Stimulated activated CD8-positive, alpha-beta memory T cell treated with anti-CD3 and anti-CD28 coated beads, Interleukin-15, amount 100 ng/mL, for 48 hours (primary cell): ENCODE data around the gene KAT14.
"Not testable (repeated sequence)": the region's sequence is repeated elsewhere in the genome, so short reads cannot be mapped to it uniquely, and the experiment has no call there.

Experiments
- DNase-seq, 2 donors: peaks; one replicate each; pipeline ENCODE4 v3.0.0-alpha.2; 2020; ENCODE audit warnings: low read depth in 2 of 2

Gene KAT14, protein sequence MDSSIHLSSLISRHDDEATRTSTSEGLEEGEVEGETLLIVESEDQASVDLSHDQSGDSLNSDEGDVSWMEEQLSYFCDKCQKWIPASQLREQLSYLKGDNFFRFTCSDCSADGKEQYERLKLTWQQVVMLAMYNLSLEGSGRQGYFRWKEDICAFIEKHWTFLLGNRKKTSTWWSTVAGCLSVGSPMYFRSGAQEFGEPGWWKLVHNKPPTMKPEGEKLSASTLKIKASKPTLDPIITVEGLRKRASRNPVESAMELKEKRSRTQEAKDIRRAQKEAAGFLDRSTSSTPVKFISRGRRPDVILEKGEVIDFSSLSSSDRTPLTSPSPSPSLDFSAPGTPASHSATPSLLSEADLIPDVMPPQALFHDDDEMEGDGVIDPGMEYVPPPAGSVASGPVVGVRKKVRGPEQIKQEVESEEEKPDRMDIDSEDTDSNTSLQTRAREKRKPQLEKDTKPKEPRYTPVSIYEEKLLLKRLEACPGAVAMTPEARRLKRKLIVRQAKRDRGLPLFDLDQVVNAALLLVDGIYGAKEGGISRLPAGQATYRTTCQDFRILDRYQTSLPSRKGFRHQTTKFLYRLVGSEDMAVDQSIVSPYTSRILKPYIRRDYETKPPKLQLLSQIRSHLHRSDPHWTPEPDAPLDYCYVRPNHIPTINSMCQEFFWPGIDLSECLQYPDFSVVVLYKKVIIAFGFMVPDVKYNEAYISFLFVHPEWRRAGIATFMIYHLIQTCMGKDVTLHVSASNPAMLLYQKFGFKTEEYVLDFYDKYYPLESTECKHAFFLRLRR

GRCh38 chr20:18137412-18138265 is at the start of gene KAT14, which contains the start of gene PET117:
Gene KAT14, plus strand, starts transcription at chr20:18137863. Its CDS starts 4,798 bp downstream, at chr20:18142661.
Gene PET117, plus strand, starts transcription at chr20:18137863. Its CDS starts 93 bp downstream, at chr20:18137956.
- peak; percentile 80 to 84 for DNase-seq

GRCh38 chr20:18088298-18088697 is 49.4 kb upstream of the KAT14 start:
- DNase-seq = not testable (repeated sequence)

DNA sequence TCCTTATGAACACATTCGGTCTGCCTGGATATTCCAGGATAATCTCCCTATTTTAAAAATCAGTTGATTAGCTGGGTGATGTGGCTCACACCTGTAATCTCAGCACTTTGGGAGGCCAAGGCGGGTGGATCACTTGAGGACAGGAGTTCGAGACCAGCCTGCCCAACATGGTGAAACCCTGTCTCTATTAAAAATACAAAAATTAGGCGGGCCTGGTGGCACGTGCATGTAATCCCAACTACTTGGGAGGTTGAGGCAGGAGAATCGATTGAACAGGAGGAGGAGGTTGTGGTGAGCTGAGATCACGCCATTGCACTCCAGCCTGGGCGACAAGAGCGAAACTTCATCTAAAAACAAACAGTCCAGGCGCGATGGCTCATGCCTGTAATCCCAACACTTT is 48.8 kb upstream of the KAT14 start:
- DNase-seq = not testable (repeated sequence)

GRCh38 chr20:18090044-18090443 is 47.6 kb upstream of the KAT14 start:
- no peak for DNase-seq

DNA sequence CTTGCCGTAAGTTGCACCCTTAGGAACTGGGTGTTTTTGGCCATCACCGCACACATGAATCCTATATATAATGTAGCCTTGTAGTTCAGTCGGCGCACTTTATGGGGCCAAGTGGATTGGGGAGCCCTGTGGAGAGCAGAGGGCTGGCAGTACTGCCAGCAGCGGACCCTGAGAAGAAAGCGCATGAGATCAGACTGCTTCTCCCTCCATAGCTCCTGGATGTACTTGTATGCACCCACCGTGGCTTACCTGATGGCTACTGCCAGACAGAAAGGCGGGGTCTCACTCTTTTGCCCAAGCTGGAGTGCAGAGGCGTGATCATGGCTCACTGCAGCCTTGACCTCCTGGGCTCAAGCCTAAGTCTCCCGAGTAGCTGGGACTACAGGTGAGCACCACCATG is 47.2 kb upstream of the KAT14 start:
- no peak for DNase-seq

GRCh38 chr20:18091623-18092022 is 46.0 kb upstream of the KAT14 start:
- DNase-seq = no peak

DNA sequence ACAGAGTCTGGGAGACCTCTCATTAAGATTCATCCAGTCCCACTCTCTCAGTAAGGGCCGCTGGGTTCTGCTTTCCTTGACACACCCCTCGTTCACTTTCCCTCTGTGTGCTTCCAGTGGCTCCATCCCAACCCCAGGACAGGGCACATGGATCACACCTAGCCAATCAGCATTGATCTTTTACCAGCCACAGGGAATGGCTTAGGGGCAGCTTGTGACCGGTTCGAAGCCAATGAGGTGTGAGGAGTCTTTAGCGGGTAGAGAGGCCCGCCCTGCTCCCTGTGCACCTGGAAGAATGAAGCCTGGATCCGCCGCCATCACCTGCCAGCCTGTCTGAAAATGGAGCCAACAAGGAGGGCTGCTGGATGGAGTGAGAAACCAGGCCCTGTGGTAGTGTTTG is 44.8 kb upstream of the KAT14 start:
- no peak for DNase-seq

DNA sequence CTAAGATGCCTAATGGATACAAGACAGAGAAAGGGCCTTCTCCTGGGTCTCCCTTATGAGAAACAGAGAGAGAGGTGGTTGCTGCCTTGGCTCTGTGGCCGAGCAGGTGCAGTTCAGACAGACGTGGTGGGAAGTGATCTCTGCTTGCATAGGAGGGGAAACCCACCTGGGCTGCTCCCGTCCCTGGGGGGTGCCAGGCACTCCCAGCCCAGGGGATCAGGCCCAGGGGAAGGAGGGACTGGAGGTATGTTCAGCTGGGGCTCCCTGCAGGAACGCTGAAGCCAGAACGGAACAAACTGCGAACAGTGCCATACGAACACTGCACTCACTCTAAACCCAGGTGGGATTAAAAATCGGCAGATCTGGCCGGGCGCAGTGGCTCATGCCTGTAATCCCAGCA is 44.3 kb upstream of the KAT14 start:
- no peak for DNase-seq

- no peak for DNase-seq
These were observed 43.5 kb upstream of the KAT14 start for GRCh38 chr20:18094191-18094590.

DNA sequence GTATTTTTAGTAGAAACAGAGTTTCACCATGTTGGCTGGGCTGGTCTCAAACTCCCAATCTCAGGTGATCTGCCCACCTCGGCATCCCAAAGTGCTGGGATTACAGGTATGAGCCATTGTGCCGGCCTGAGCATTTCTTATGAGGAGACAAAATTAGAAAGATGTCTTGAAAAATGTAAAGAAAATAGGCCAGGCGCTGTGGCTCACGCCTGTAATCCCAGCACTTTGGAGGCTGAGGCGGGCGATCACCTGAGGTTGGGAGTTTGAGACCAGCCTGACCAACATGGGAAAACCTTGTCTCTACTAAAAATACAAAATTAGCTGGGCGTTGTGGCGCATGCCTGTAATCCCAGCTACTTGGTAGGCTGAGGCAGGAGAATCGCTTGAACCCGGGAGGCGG is 37.1 kb upstream of the KAT14 start:
- not testable (repeated sequence) for DNase-seq

GRCh38 chr20:18101125-18101810 is 36.4 kb upstream of the KAT14 start:
- no peak for DNase-seq

DNA sequence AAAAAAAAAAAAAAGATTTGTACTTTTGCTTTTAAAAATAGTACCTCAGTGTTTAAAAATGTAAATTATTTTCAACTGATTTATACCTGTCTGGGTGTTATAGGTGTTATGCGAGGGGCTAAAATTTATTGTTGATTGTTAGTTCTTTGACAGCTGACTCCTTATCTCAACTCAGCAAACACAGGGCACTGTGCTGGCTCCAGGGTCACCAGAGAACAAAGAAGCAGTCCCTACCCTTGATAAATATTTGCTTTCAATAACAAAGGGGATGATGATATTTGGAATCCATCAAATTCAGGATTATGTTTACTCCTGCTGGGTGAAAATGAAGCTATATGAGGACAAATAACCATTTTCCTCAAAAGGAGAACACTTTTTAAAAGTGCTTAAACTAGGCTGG is 34.2 kb upstream of the KAT14 start:
- no peak for DNase-seq

GRCh38 chr20:18108326-18108725 is 29.3 kb upstream of the KAT14 start:
- no peak for DNase-seq

DNA sequence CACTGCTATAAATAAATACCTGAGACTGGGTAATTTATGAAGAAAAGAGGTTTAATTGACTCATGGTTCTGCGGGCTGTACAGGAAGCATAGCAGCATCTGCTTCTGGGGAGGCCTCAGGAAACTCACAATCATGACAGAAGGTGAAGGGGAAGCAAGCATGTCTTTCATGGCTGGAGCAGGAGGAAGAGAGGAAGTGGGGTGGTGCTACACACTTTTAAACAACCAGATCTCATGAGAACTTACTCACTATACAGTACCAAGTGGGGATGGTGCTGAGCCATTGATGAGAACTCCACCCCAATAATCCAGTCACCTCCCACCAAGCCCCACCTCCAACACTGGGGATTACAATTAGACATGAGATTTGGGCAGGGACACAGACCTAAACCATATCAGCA is 9.1 kb upstream of the KAT14 start:
- not testable (repeated sequence) for DNase-seq

DNA sequence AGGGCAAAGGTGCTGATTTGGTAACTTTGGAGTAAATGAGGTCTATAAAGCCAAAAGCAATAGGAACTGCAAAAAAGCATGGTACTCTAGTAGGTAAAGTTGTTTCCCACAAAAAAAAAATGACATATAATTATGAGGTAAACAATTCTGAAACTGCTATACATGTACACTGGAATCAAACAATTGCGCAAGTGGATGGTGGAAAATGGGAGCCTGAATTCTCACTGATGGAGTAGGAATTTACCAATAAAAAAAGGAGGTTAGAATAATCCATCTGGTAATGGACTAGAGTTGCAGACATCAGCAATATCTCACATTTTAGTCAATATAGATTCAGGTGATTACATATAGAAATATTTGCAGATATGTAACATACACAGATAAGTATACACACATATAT is 5.0 kb upstream of the KAT14 start:
- DNase-seq = no peak

GRCh38 chr20:18133962-18134361 is 3.7 kb upstream of the KAT14 start:
- no peak for DNase-seq

DNA sequence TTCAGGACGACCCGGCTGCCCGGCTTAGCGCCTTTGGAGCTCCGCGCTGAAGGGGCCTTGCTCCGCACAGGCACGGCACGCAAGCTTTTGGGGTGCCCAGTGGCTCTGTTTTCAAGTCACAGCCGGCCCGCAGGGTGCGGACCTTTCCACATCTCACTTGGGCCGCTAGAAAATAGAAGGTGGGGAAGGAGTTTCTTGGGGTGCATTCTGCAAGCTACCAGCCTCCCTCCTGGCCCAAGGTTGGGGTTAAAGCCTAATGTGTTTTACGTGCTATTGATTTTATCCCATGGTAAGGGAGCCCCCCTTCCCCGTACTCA is 561 bp downstream of the KAT14 start:
- no peak for DNase-seq

GRCh38 chr20:18138639-18139583 is 1.2 kb downstream of the KAT14 start:
- DNase-seq = no peak

DNA sequence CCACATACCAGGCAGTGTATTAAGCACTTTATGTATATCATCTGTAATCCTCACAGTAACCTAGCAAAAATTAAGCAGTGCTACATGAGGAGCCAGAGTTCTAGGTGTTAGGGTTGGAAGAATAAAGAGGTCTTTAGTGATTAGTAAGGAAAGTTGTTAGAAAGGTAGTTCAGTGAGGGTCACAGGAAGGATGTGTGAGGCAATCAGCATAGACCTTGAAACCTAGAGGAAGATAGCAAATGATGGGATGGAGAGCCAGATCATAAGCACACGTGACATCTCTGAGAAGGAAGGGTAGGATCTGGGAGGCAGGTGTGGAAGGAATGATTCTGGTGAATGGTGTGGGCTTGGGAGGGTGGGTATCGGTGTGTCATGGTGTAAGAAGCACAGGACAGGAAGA is 2.2 kb downstream of the KAT14 start:
- no peak for DNase-seq

- no peak for DNase-seq
These were observed 7.0 kb downstream of the KAT14 start for GRCh38 chr20:18144541-18145099.
